ENCODE measurements around the gene RAP1GAP2. TPM values are rescaled to one million over a fixed set of nuclear protein-coding genes. Genes with fewer than 3 reads are reported as not detected.
A peak's percentile ranks its signal among the peaks of the same experiment; 100 is the strongest.

The RAP1GAP2 gene
- polyA plus RNA-seq, result 10 to 100 TPM in 2 of 4 donors, 1 to 10 TPM in 2; 4.9 to 24.6 (median 8.4) TPM
- long read RNA-seq, donor 1, result 0 reads
- long read RNA-seq, donor 2, full-length matches to known transcripts, result 7 of 7 reads
- long read RNA-seq, donor 2, partial matches to known transcripts, result 0 of 7 reads
- long read RNA-seq, donor 2, other reads (novel, unspliced or antisense), result 0 of 7 reads
- long read RNA-seq, donor 3, full-length matches to known transcripts, result 20 of 20 reads
- long read RNA-seq, donor 3, partial matches to known transcripts, result 0 of 20 reads
- long read RNA-seq, donor 3, other reads (novel, unspliced or antisense), result 0 of 20 reads
- long read RNA-seq, donor 4, result 0 reads
- long read RNA-seq, donor 5, full-length matches to known transcripts, result 9 of 9 reads
- long read RNA-seq, donor 5, partial matches to known transcripts, result 0 of 9 reads
- long read RNA-seq, donor 5, other reads (novel, unspliced or antisense), result 0 of 9 reads
- long read RNA-seq, donor 6, full-length matches to known transcripts, result 9 of 9 reads
- long read RNA-seq, donor 6, partial matches to known transcripts, result 0 of 9 reads
- long read RNA-seq, donor 6, other reads (novel, unspliced or antisense), result 0 of 9 reads
- long read RNA-seq, donor 7, full-length matches to known transcripts, result 27 of 27 reads
- long read RNA-seq, donor 7, partial matches to known transcripts, result 0 of 27 reads
- long read RNA-seq, donor 7, other reads (novel, unspliced or antisense), result 0 of 27 reads
- long read RNA-seq, donor 8, full-length matches to known transcripts, result 1 of 1 reads
- long read RNA-seq, donor 8, partial matches to known transcripts, result 0 of 1 reads
- long read RNA-seq, donor 8, other reads (novel, unspliced or antisense), result 0 of 1 reads
- long read RNA-seq, donor 9, full-length matches to known transcripts, result 6 of 6 reads
- long read RNA-seq, donor 9, partial matches to known transcripts, result 0 of 6 reads
- long read RNA-seq, donor 9, other reads (novel, unspliced or antisense), result 0 of 6 reads
- long read RNA-seq, donor 10, full-length matches to known transcripts, result 20 of 20 reads
- long read RNA-seq, donor 10, partial matches to known transcripts, result 0 of 20 reads
- long read RNA-seq, donor 10, other reads (novel, unspliced or antisense), result 0 of 20 reads

- peak within 1 kb of the TSS in 1 of 3 donors; percentile 9 for H3K27ac ChIP-seq (ENCODE audit: low read depth in 1 of 3, low read length in 2 of 3)
- H3K27me3 ChIP-seq (ENCODE audit: control insufficient read depth in 3 of 3, insufficient read depth in 3 of 3, low read length in 3 of 3), result peaks cover 0 to 2% (median 0%) of the 10 kb centered on the region in 3 donors
- H3K9me3 ChIP-seq (ENCODE audit: control insufficient read depth in 2 of 2, insufficient read depth in 1 of 2, low read depth in 1 of 2, low read length in 1 of 2), result no peaks in the 10 kb centered on the region
- H3K36me3 ChIP-seq (ENCODE audit: control insufficient read depth in 3 of 3, insufficient read depth in 2 of 3, low read depth in 1 of 3, low read length in 3 of 3), result no peaks in the 10 kb centered on the region
- no peak for FAIRE-seq
- H3K4me1 ChIP-seq (ENCODE audit: control insufficient read depth in 3 of 3, insufficient read depth in 2 of 3, low read depth in 1 of 3, low read length in 2 of 3), result peaks cover 0 to 6% (median 3%) of the 10 kb centered on the region in 3 donors
- DNase-seq, result peak; percentile 22 to 53
- 40 to 50% (median 49%) methylated on average over 38 to 39 of the region's 39 CpGs for WGBS, 3 donors
- H3K4me3 ChIP-seq (ENCODE audit: low read depth in 1 of 3, low read length in 3 of 3), result no peak within 1 kb of the TSS
Measured at GRCh38 chr17:2796164-2797125, at the start of gene RAP1GAP2. TSS of gene RAP1GAP2 (plus strand) at chr17:2796438. CDS start at chr17:2796528, 90 bp downstream.

GRCh38 chr17:2749058-2749783 is 47.0 kb upstream of the RAP1GAP2 start, which contains the start of gene CCDC92B:
TSS of gene CCDC92B (minus strand) at chr17:2749652. CDS start at chr17:2735145, 14,507 bp downstream.
- DNase-seq, result no peak
- H3K4me3 ChIP-seq (ENCODE audit: low read depth in 1 of 3, low read length in 3 of 3), result no peak within 1 kb of the TSS
- no peaks in the 10 kb centered on the region for H3K36me3 ChIP-seq (ENCODE audit: control insufficient read depth in 3 of 3, insufficient read depth in 2 of 3, low read depth in 1 of 3, low read length in 3 of 3)
- no peaks in the 10 kb centered on the region for H3K9me3 ChIP-seq (ENCODE audit: control insufficient read depth in 2 of 2, insufficient read depth in 1 of 2, low read depth in 1 of 2, low read length in 1 of 2)
- no peaks in the 10 kb centered on the region for H3K4me1 ChIP-seq (ENCODE audit: control insufficient read depth in 3 of 3, insufficient read depth in 2 of 3, low read depth in 1 of 3, low read length in 2 of 3)
- FAIRE-seq, result no peak
- no peak within 1 kb of the TSS for H3K27ac ChIP-seq (ENCODE audit: low read depth in 1 of 3, low read length in 2 of 3)
- 3 to 11% (median 7%) methylated on average over 14 to 75 of the region's 76 CpGs for WGBS, 3 donors
- peaks cover 0 to 36% (median 8%) of the 10 kb centered on the region in 3 donors for H3K27me3 ChIP-seq (ENCODE audit: control insufficient read depth in 3 of 3, insufficient read depth in 3 of 3, low read length in 3 of 3)

DNA sequence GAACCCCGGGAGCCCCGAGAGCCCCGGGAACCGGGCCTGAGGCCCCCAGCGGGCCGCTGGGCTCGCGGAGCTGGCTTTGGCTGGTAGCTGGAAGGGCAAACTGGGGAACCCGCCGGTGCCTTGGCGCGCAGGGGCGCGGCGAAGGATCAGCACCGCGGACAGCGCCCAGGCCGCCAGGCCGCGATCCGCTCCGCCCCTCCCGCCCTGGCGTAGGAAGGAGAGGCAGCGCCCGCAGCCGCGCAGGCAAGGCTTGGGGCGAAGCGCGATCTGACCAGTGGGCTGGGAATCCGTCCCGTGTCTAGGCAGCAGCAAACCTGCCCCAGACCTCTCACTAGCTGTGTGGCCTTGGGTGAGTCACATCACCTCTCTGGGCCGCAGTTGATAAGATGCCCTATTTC is 46.5 kb upstream of the RAP1GAP2 start:
- WGBS, 3 donors, result 1 to 3% (median 1%) methylated on average over 22 to 35 of the region's 35 CpGs
- peaks cover 0 to 41% (median 8%) of the 10 kb centered on the region in 3 donors for H3K27me3 ChIP-seq (ENCODE audit: control insufficient read depth in 3 of 3, insufficient read depth in 3 of 3, low read length in 3 of 3)

DNA sequence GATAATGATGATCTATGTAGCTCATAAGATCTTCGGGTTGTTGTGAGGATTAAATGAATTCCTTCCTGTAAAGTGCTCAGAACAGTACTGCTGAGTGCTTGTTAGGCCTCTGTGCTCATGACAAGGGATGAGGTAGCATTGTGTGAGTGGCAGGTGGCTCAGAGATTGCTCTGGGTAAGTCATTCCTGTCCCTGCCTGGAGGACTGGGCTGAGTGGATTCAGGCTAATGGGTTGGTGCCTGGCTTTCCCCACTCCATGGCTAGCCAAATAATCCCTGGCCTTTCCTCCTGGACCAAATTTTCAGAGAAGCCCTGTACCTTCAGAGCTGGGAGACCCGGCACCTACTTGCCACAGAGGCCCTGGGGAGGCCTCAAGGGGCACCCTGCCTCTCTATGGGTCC is 45.5 kb upstream of the RAP1GAP2 start:
- Histone ChIP-seq H3K36me3 (ENCODE audit: control insufficient read depth in 3 of 3, insufficient read depth in 2 of 3, low read depth in 1 of 3, low read length in 3 of 3) (no peaks in the 10 kb centered on the region), H3K4me3 (ENCODE audit: low read depth in 1 of 3, low read length in 3 of 3) (no peak overlapping the region), H3K27me3 (ENCODE audit: control insufficient read depth in 3 of 3, insufficient read depth in 3 of 3, low read length in 3 of 3) (peaks cover 0 to 43% (median 8%) of the 10 kb centered on the region in 3 donors), H3K4me1 (ENCODE audit: control insufficient read depth in 3 of 3, insufficient read depth in 2 of 3, low read depth in 1 of 3, low read length in 2 of 3) (no peaks in the 10 kb centered on the region), H3K27ac (ENCODE audit: low read depth in 1 of 3, low read length in 2 of 3) (no peak overlapping the region), H3K9me3 (ENCODE audit: control insufficient read depth in 2 of 2, insufficient read depth in 1 of 2, low read depth in 1 of 2, low read length in 1 of 2) (no peaks in the 10 kb centered on the region)
- DNase-seq (no peak), FAIRE-seq (no peak)
- 74 to 84% (median 77%) methylated on average over 2 of the region's 2 CpGs for WGBS, 3 donors

More for the DNA sequence above, 46.5 kb upstream of the RAP1GAP2 start:
- Histone ChIP-seq H3K4me3 (ENCODE audit: low read depth in 1 of 3, low read length in 3 of 3) (no peak overlapping the region), H3K27ac (ENCODE audit: low read depth in 1 of 3, low read length in 2 of 3) (no peak overlapping the region), H3K36me3 (ENCODE audit: control insufficient read depth in 3 of 3, insufficient read depth in 2 of 3, low read depth in 1 of 3, low read length in 3 of 3) (no peaks in the 10 kb centered on the region), H3K9me3 (ENCODE audit: control insufficient read depth in 2 of 2, insufficient read depth in 1 of 2, low read depth in 1 of 2, low read length in 1 of 2) (no peaks in the 10 kb centered on the region), H3K4me1 (ENCODE audit: control insufficient read depth in 3 of 3, insufficient read depth in 2 of 3, low read depth in 1 of 3, low read length in 2 of 3) (no peaks in the 10 kb centered on the region)
- FAIRE-seq, result no peak
- DNase-seq, result peak; percentile 71 to 89

- Histone ChIP-seq H3K27ac (ENCODE audit: low read depth in 1 of 3, low read length in 2 of 3) (no peak overlapping the region), H3K36me3 (ENCODE audit: control insufficient read depth in 3 of 3, insufficient read depth in 2 of 3, low read depth in 1 of 3, low read length in 3 of 3) (no peaks in the 10 kb centered on the region), H3K27me3 (ENCODE audit: control insufficient read depth in 3 of 3, insufficient read depth in 3 of 3, low read length in 3 of 3) (peaks cover 0 to 51% (median 14%) of the 10 kb centered on the region in 3 donors), H3K4me3 (ENCODE audit: low read depth in 1 of 3, low read length in 3 of 3) (no peak overlapping the region), H3K4me1 (ENCODE audit: control insufficient read depth in 3 of 3, insufficient read depth in 2 of 3, low read depth in 1 of 3, low read length in 2 of 3) (peaks cover 0 to 6% (median 0%) of the 10 kb centered on the region in 3 donors), H3K9me3 (ENCODE audit: control insufficient read depth in 2 of 2, insufficient read depth in 1 of 2, low read depth in 1 of 2, low read length in 1 of 2) (no peaks in the 10 kb centered on the region)
- peak; percentile 30 to 40 for DNase-seq
- FAIRE-seq, result no peak
- 64 to 76% (median 66%) methylated on average over 2 of the region's 2 CpGs for WGBS, 3 donors
Measured at GRCh38 chr17:2751491-2751890, 44.7 kb upstream of the RAP1GAP2 start.

DNA sequence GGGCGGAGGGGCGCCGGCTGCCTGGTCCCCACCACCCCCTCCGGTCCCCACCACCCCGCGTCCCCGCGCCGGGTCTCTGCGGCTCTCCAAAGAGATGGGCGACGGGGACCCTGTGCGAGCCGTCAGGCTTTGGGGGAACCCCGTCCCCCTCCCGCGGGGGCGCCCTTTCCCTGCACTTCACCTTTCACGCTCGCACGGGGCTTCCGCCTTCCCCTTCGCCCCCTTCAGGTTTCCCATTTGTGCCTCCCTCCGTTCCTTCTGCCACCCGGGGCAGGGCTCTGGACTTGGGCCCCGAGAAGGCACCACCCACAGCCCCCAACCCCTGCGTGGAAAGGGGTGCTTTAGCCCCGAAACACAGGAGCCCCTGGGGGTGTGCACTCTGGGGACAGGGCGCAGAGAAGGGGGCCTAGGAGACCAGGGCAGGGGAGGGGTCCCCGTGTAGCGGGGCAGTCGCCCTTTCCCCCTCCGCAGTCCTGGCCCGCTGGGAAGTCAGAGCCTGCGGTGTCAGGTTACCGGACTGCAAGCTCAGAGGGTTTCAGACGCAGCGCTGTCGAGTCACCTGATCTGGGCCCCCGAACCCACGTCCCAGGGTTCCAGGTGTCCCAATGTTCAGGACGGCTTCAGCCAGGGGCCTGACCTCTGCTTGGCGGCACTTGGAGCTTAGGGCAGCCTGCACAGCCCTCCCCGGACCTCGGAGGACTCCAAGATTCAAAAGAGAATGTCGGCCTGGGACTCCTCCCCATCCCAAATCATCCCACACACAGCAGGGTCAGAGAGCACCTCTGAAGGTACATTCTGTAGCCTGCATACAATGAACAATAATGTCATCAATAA is 40.1 kb upstream of the RAP1GAP2 start:
- Histone ChIP-seq H3K4me1 (ENCODE audit: control insufficient read depth in 3 of 3, insufficient read depth in 2 of 3, low read depth in 1 of 3, low read length in 2 of 3) (peaks cover 0 to 6% (median 0%) of the 10 kb centered on the region in 3 donors), H3K4me3 (ENCODE audit: low read depth in 1 of 3, low read length in 3 of 3) (peak overlapping the region in 2 of 3 donors; percentile 30 to 55), H3K27me3 (ENCODE audit: control insufficient read depth in 3 of 3, insufficient read depth in 3 of 3, low read length in 3 of 3) (peaks cover 0 to 36% (median 16%) of the 10 kb centered on the region in 3 donors), H3K36me3 (ENCODE audit: control insufficient read depth in 3 of 3, insufficient read depth in 2 of 3, low read depth in 1 of 3, low read length in 3 of 3) (no peaks in the 10 kb centered on the region), H3K27ac (ENCODE audit: low read depth in 1 of 3, low read length in 2 of 3) (no peak overlapping the region), H3K9me3 (ENCODE audit: control insufficient read depth in 2 of 2, insufficient read depth in 1 of 2, low read depth in 1 of 2, low read length in 1 of 2) (no peaks in the 10 kb centered on the region)
- WGBS, 3 donors, result 2 to 4% (median 3%) methylated on average over 25 to 46 of the region's 46 CpGs
- FAIRE-seq, result no peak
- DNase-seq, result peak in 1 of 2 donors; percentile 36
